ENCODE data around the gene FOXC2. TPM values are rescaled to one million over a fixed set of nuclear protein-coding genes. Genes with fewer than 3 reads are reported as not detected.

The FOXC2 gene
- total RNA-seq, 4 donors from 2014 or later, result 0.56 TPM; not detected in 3

- H3K27me3 ChIP-seq, result peaks cover 76% of the 10 kb centered on the region
- H3K27ac ChIP-seq, result no peak overlapping the region
- H3K9me3 ChIP-seq, result no peaks in the 10 kb centered on the region
- H3K36me3 ChIP-seq, result no peaks in the 10 kb centered on the region
- no peak for TF ChIP-seq EP300 (IDR thresholded peaks at IDR 0.05)
- TF ChIP-seq CTCF (IDR thresholded peaks at IDR 0.05), result no peak
- TF ChIP-seq POLR2AphosphoS5 (IDR thresholded peaks at IDR 0.05), result no peak
- no peak for TF ChIP-seq POLR2A (IDR thresholded peaks at IDR 0.05)
- no peaks in the 10 kb centered on the region for H3K4me1 ChIP-seq
- no peak overlapping the region for H3K4me3 ChIP-seq
- DNase-seq (ENCODE audit: low spot score in 2 of 2), result no peak
- WGBS, result 90% methylated on average over 4 of the region's 4 CpGs
These were observed 24.6 kb downstream of the FOXC2 start for GRCh38 chr16:86591270-86591669.

GRCh38 chr16:86593913-86594620, 27.4 kb downstream of the FOXC2 start:
- DNase-seq (ENCODE audit: low spot score in 2 of 2), result no peak
- Histone ChIP-seq H3K4me1 (no peaks in the 10 kb centered on the region), H3K9me3 (no peaks in the 10 kb centered on the region), H3K27ac (no peak overlapping the region), H3K4me3 (no peak overlapping the region), H3K36me3 (no peaks in the 10 kb centered on the region), H3K27me3 (peaks cover 96% of the 10 kb centered on the region)
- TF ChIP-seq EP300 (IDR thresholded peaks at IDR 0.05), result no peak
- 30% methylated on average over 12 of the region's 13 CpGs for whole genome bisulfite sequencing

GRCh38 chr16:86594721-86595120, 28.1 kb downstream of the FOXC2 start:
- Histone ChIP-seq H3K36me3 (no peaks in the 10 kb centered on the region), H3K4me1 (no peaks in the 10 kb centered on the region), H3K9me3 (no peaks in the 10 kb centered on the region), H3K27ac (no peak overlapping the region), H3K4me3 (no peak overlapping the region), H3K27me3 (peaks cover 96% of the 10 kb centered on the region)
- no peak for TF ChIP-seq POLR2AphosphoS5 (IDR thresholded peaks at IDR 0.05)
- 33% methylated on average over 8 of the region's 8 CpGs for WGBS
- no peak for DNase-seq (ENCODE audit: low spot score in 2 of 2)

- DNase-seq (ENCODE audit: low spot score in 2 of 2), result no peak
- H3K36me3 ChIP-seq, result no peaks in the 10 kb centered on the region
- TF ChIP-seq CTCF (IDR thresholded peaks at IDR 0.05), result no peak
- no peak for TF ChIP-seq POLR2A (IDR thresholded peaks at IDR 0.05)
- no peak for TF ChIP-seq EP300 (IDR thresholded peaks at IDR 0.05)
- no peak for TF ChIP-seq POLR2AphosphoS5 (IDR thresholded peaks at IDR 0.05)
- no peak overlapping the region for H3K27ac ChIP-seq
- H3K27me3 ChIP-seq, result peaks cover 97% of the 10 kb centered on the region
- WGBS, result 58% methylated on average over 10 of the region's 10 CpGs
- no peak overlapping the region for H3K4me3 ChIP-seq
- H3K9me3 ChIP-seq, result no peaks in the 10 kb centered on the region
- H3K4me1 ChIP-seq, result no peaks in the 10 kb centered on the region
These were observed 29.5 kb downstream of the FOXC2 start for GRCh38 chr16:86595983-86596605.

DNA sequence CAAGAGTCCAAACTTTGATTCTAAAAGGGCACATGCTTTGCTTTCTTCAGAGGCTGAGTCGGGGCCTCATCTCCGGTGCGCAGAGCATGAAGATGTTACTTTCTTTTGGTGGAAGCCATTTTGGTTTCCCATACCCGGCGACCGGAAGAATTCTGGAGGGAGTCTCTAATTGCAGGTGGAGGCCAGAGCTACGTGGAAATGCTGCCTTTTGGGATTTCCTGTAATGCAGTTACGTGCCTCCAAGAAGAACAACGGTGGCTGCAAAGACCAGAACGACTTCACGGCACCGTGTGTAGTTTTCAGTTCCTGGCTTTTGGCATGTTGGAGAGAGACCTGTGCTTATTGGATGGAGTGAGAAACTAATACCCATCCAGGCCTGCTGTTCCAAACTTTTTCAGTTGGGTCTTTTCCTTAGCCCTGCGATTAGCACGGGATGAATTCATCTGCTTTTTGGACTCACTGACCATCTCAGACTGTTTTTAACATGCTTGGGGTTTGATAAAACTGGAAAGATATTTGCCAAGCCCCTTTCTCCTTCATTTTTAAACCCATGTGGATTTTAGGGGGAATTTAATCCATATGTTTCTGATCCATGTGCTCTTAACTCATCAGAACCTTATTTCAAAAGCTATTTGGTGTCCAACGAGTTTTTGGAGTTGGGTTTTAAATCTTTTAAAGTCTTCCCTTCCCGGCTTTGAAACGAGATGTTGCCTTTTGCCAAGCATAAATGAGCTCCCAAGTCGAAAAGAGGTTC, 30.7 kb downstream of the FOXC2 start:
- TF ChIP-seq POLR2AphosphoS5 (IDR thresholded peaks at IDR 0.05), result no peak
- TF ChIP-seq CTCF (IDR thresholded peaks at IDR 0.05), result no peak
- TF ChIP-seq EP300 (IDR thresholded peaks at IDR 0.05), result no peak
- TF ChIP-seq POLR2A (IDR thresholded peaks at IDR 0.05), result no peak
- H3K27me3 ChIP-seq, result peaks cover 95% of the 10 kb centered on the region
- no peaks in the 10 kb centered on the region for H3K9me3 ChIP-seq
- no peak for DNase-seq (ENCODE audit: low spot score in 2 of 2)
- H3K4me3 ChIP-seq, result no peak overlapping the region
- H3K4me1 ChIP-seq, result no peaks in the 10 kb centered on the region
- H3K36me3 ChIP-seq, result no peaks in the 10 kb centered on the region
- WGBS, result 70% methylated on average over 18 of the region's 18 CpGs
- no peak overlapping the region for H3K27ac ChIP-seq

Data from suprapubic skin (tissue), 4 donors.